PFSK-1 (cell line): ENCODE data around the gene NAXD.

Source experiments
- FOXP2 ChIP-seq: optimal IDR thresholded peaks from 2 replicates; pipeline ENCODE3; 2011; ENCODE audit warnings: borderline replicate concordance, control low read depth, inconsistent platforms; ENCODE audit not compliant: insufficient read depth; ENCODE audit errors: extremely low read length, extremely low read depth
- POLR2AphosphoS5 ChIP-seq: IDR thresholded peaks from 2 replicates; pipeline ENCODE4 v1.6.1; 2012; ENCODE audit warnings: low read depth, mild to moderate bottlenecking, control low read depth, low read length, moderate library complexity
- SIN3A ChIP-seq: IDR thresholded peaks from 2 replicates; pipeline ENCODE4 v1.6.1; 2012; ENCODE audit warnings: mild to moderate bottlenecking, low read length, moderate library complexity, borderline replicate concordance; ENCODE audit not compliant: insufficient read depth
- TAF1 ChIP-seq: IDR thresholded peaks from 2 replicates; pipeline ENCODE4 v1.6.1; 2012; ENCODE audit warnings: low read length, control low read depth, borderline replicate concordance; ENCODE audit not compliant: insufficient read depth
- TF ChIP-seq, protein P1 (sequence below), 2 experiments: IDR thresholded peaks; 2 replicates each; pipeline versions ENCODE4 v1.6.1 to v1.8.0; 2011 to 2012; ENCODE audit warnings: low read depth in 2 of 2, low read length in 2 of 2, control low read depth in 1 of 2, inconsistent platforms in 1 of 2, mild to moderate bottlenecking in 1 of 2, moderate library complexity in 1 of 2; ENCODE audit not compliant: insufficient read depth in 1 of 2

NAXD gene

DNA sequence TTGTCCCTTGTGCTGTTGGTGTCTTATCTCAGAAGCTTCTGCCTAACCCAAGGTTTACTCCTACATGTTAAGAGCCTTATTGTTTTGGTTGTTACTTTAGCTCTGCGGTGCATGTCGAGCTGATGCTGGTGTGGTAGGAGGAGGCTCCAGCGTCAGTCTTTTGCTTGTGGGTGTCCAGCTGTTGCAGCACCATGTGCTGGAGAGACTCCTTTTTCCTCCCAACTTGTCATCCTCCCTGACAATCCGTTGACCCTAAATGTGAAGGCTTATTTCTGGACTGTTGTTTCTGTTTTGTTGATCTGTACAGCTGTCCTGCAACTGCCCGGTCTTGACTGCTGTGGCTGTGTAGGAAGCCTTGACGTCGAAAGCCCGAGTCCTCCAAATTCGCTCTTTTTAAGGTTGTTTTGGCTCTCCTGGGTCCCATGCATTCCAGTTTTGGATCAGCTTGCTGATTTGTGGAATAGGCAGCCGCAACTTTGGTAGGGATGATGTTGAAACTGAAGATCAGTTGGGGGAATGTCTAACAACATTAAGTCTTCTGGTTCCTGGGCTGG is 15.3 kb downstream of the NAXD start:
- TF ChIP-seq SIN3A (no peak), POLR2AphosphoS5 (no peak), FOXP2 (no peak), TAF1 (no peak)
- TF ChIP-seq, protein P1, sequence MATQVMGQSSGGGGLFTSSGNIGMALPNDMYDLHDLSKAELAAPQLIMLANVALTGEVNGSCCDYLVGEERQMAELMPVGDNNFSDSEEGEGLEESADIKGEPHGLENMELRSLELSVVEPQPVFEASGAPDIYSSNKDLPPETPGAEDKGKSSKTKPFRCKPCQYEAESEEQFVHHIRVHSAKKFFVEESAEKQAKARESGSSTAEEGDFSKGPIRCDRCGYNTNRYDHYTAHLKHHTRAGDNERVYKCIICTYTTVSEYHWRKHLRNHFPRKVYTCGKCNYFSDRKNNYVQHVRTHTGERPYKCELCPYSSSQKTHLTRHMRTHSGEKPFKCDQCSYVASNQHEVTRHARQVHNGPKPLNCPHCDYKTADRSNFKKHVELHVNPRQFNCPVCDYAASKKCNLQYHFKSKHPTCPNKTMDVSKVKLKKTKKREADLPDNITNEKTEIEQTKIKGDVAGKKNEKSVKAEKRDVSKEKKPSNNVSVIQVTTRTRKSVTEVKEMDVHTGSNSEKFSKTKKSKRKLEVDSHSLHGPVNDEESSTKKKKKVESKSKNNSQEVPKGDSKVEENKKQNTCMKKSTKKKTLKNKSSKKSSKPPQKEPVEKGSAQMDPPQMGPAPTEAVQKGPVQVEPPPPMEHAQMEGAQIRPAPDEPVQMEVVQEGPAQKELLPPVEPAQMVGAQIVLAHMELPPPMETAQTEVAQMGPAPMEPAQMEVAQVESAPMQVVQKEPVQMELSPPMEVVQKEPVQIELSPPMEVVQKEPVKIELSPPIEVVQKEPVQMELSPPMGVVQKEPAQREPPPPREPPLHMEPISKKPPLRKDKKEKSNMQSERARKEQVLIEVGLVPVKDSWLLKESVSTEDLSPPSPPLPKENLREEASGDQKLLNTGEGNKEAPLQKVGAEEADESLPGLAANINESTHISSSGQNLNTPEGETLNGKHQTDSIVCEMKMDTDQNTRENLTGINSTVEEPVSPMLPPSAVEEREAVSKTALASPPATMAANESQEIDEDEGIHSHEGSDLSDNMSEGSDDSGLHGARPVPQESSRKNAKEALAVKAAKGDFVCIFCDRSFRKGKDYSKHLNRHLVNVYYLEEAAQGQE (IDR thresholded peaks at IDR 0.05; ENCODE audit: insufficient read depth in 1 of 2, low read depth in 2 of 2, low read length in 2 of 2) = no peak

DNA sequence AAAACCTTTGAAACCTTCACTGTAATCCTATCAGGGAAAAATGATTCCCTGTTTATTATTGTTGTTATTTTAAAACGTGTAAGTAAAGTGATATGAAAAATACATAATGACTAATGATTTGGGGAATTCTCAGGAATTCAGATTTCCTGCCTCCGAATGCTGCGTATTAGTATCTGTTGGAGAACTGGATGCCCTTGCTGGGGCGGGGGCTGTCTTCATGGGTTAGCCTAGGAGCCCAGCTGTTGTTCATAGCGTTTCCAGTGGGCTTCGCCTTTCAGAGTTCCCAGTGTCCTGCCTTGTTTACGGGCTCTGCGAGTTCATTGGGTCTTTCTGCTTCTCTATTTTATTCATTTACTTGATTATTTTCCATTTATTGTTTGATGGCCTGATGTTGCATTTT is 18.4 kb downstream of the NAXD start:
- no peak for TF ChIP-seq SIN3A
- TF ChIP-seq, protein P1 (IDR thresholded peaks at IDR 0.05; ENCODE audit: insufficient read depth in 1 of 2, low read depth in 2 of 2, low read length in 2 of 2) = no peak
- no peak for TF ChIP-seq TAF1
- TF ChIP-seq POLR2AphosphoS5 = no peak

DNA sequence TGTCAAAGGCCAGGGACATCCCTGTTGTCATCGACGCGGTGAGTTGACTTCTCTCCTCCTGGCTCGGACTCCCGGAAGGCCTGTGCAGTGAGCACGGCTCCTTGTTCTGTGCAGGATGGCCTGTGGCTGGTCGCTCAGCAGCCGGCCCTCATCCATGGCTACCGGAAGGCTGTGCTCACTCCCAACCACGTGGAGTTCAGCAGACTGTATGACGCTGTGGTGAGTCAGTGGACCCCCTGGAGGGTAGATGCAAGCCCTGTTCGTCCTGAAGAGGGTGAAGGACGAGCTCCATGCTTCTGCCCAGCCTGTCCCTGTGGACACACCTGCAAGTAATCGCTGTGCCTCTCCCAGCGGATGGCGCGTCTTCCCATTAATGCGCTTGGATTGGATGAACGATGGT is 19.2 kb downstream of the NAXD start:
- TF ChIP-seq FOXP2 = no peak
- no peak for TF ChIP-seq SIN3A
- no peak for TF ChIP-seq POLR2AphosphoS5
- TF ChIP-seq, protein P1 (IDR thresholded peaks at IDR 0.05; ENCODE audit: insufficient read depth in 1 of 2, low read depth in 2 of 2, low read length in 2 of 2) = no peak
- TF ChIP-seq TAF1 = no peak

DNA sequence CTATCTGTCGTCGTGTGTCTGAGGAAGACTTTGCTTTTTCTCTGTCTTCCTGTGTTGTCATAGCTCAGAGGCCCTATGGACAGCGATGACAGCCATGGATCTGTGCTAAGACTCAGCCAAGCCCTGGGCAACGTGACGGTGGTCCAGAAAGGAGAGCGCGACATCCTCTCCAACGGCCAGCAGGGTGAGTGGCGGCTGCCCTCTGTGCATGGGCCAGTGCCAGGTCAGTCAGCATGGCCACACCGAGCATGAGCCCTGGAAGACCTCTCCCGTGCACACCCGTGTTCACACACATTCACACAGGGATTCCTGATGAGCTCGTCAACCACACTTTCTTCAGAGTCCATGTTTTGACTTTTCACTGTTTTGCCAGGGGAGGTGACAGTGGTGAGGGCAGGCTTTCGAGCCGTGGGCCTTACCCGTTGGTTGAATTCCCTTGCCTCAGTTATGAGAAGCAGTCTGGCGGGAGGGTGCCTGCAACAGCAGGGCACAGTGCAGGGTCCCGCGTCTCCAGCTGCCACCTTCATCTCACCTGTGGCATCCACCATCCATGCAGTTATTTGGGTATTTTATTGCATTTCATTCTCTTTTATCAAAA is 20.2 kb downstream of the NAXD start:
- TF ChIP-seq, protein P1 (IDR thresholded peaks at IDR 0.05; ENCODE audit: insufficient read depth in 1 of 2, low read depth in 2 of 2, low read length in 2 of 2) = no peak
- TF ChIP-seq FOXP2 (no peak), POLR2AphosphoS5 (no peak), TAF1 (no peak), SIN3A (no peak)

DNA sequence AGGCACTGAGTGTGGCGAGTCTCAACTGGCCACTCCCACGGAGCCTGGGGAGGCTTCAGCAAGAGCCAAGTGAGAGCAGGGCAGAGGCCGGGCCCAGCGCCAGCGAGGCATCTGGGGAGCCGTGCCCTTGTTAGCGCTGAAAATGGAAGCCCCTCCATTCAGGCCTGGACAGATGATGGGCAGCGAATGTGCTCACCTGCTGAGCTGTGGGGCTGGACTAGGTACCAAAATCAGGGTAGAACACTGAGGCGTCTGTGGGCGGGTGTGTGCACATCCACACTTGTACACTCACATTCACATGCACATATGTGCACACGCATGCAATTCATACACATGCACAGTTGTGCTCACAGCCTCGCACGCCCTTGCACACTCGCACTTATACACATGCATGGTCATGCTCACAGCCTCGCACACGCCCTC is 20.7 kb downstream of the NAXD start:
- TF ChIP-seq, protein P1 (IDR thresholded peaks at IDR 0.05; ENCODE audit: insufficient read depth in 1 of 2, low read depth in 2 of 2, low read length in 2 of 2) = no peak
- TF ChIP-seq SIN3A = no peak
